GM21786 (cell line): ENCODE measurements around the gene PDE11A.

Experiments used
- ATAC-seq: cut with Tn5 transposase; IDR thresholded peaks from one replicate; pipeline ENCODE4 v1.9.1; 2021; ENCODE audit not compliant: unreplicated experiment

Gene PDE11A

GRCh38 chr2:177705511-177706173 lies 366.9 kb downstream of the PDE11A start:
- no peak for ATAC-seq

GRCh38 chr2:177703159-177703558 lies 369.4 kb downstream of the PDE11A start:
- ATAC-seq = no peak

GRCh38 chr2:177698281-177698680 lies 374.3 kb downstream of the PDE11A start:
- no peak for ATAC-seq

GRCh38 chr2:177694348-177694747 lies 378.2 kb downstream of the PDE11A start:
- ATAC-seq = no peak

- ATAC-seq = no peak
These were observed 378.8 kb downstream of the PDE11A start for GRCh38 chr2:177693658-177694339.

- ATAC-seq = no peak
These were observed 379.8 kb downstream of the PDE11A start for GRCh38 chr2:177692783-177693269.

- no peak for ATAC-seq
These were observed 380.4 kb downstream of the PDE11A start for GRCh38 chr2:177692042-177692782.

GRCh38 chr2:177691177-177691576 lies 381.4 kb downstream of the PDE11A start:
- no peak for ATAC-seq

GRCh38 chr2:177689623-177690022 lies 383.0 kb downstream of the PDE11A start:
- no peak for ATAC-seq

GRCh38 chr2:177688844-177689243 lies 383.7 kb downstream of the PDE11A start:
- ATAC-seq = no peak

- no peak for ATAC-seq
These were observed 388.9 kb downstream of the PDE11A start for GRCh38 chr2:177683661-177684069.

- ATAC-seq = no peak
These were observed 389.5 kb downstream of the PDE11A start for GRCh38 chr2:177682836-177683660.

GRCh38 chr2:177682006-177682405 lies 390.6 kb downstream of the PDE11A start:
- no peak for ATAC-seq

GRCh38 chr2:177680866-177681712 lies 391.5 kb downstream of the PDE11A start:
- no peak for ATAC-seq

GRCh38 chr2:177679611-177680605 lies 392.7 kb downstream of the PDE11A start:
- no peak for ATAC-seq

GRCh38 chr2:177678939-177679338 lies 393.6 kb downstream of the PDE11A start:
- ATAC-seq = no peak

GRCh38 chr2:177676636-177677035 lies 395.9 kb downstream of the PDE11A start:
- ATAC-seq = no peak

GRCh38 chr2:177675825-177676224 lies 396.8 kb downstream of the PDE11A start:
- ATAC-seq = no peak

- ATAC-seq = no peak
These were observed 397.2 kb downstream of the PDE11A start for GRCh38 chr2:177675350-177675821.
